Mucosa of descending colon (tissue), 3 donors: ENCODE data around the gene KIF23. TPM values are rescaled to one million over a fixed set of nuclear protein-coding genes. Genes with fewer than 3 reads are reported as not detected.

Experiments used
- ATAC-seq: fragments of 200-7000 bp; cut with Tn5 transposase; one replicate; pipeline ENCODE4 v1.9.1; 2020; ENCODE audit warnings: mild to moderate bottlenecking, moderate library complexity
- DNase-seq, 3 donors: peaks; one replicate each; pipeline ENCODE4 v3.0.0-alpha.2; 2020
- H3K36me3 ChIP-seq: fragments of 200-600 bp; one replicate; pipeline ENCODE4 v1.8.0; 2021; ENCODE audit warnings: low read depth, mild to moderate bottlenecking
- H3K4me1 ChIP-seq: fragments of 200-600 bp; one replicate; pipeline ENCODE4 v1.8.0; 2021; ENCODE audit warnings: low read depth, mild to moderate bottlenecking
- H3K4me3 ChIP-seq: fragments of 200-600 bp; one replicate; pipeline ENCODE4 v1.8.0; 2021; ENCODE audit warnings: mild to moderate bottlenecking
- H3K9me3 ChIP-seq: fragments of 200-600 bp; one replicate; pipeline ENCODE4 v1.8.0; 2021; ENCODE audit warnings: mild to moderate bottlenecking
- CTCF ChIP-seq: fragments of 200-600 bp; IDR thresholded peaks from one replicate; pipeline ENCODE4 v1.8.0; 2022; ENCODE audit warnings: antibody characterized with exemption, mild to moderate bottlenecking
- intact Hi-C, 2 donors: fragments of 100-400 bp; cut with DNase I in 1 of 2; cut with micrococcal nuclease in 1 of 2; formaldehyde crosslinking; loops; one replicate each; pipeline versions ENCODE4 v1.11.0 to v1.11.1; 2022; cut with DNase I, micrococcal nuclease
- total RNA-seq, 3 donors: library from RNA; stranded (reverse); fragmentation: NEBNext Ultra II Directional in 2 of 3; extraction: Animal tissue kit (Norgen Biotek cat#: 25700) in 2 of 3; gene quantifications; one replicate each; pipeline versions ENCODE4 v1.2.1 to v1.2.4, GENCODE V29; 2021 to 2023
- donor health status: DM: no; HTN: no; CAD: no; lungs with moderate emphysema.
- donor health status: DM: no; HTN: no; CAD: no.
- donor health status: DM: no; HTN: yes; CAD: no.

Gene KIF23
- total RNA-seq, 3 donors from 2014 or later, result 3.1 to 11.2 (median 4.4) TPM

GRCh38 chr15:69475769-69476358 is 61.7 kb downstream of the KIF23 start:
- peak; percentile 73 for TF ChIP-seq CTCF
- H3K4me3 ChIP-seq, result no peak overlapping the region
- intact Hi-C loops, result loop anchor here in 1 of 2 donors (10.0 kb wide), 1 partner anchor 1009 kb away; no protein-coding TSS in a partner anchor

DNA sequence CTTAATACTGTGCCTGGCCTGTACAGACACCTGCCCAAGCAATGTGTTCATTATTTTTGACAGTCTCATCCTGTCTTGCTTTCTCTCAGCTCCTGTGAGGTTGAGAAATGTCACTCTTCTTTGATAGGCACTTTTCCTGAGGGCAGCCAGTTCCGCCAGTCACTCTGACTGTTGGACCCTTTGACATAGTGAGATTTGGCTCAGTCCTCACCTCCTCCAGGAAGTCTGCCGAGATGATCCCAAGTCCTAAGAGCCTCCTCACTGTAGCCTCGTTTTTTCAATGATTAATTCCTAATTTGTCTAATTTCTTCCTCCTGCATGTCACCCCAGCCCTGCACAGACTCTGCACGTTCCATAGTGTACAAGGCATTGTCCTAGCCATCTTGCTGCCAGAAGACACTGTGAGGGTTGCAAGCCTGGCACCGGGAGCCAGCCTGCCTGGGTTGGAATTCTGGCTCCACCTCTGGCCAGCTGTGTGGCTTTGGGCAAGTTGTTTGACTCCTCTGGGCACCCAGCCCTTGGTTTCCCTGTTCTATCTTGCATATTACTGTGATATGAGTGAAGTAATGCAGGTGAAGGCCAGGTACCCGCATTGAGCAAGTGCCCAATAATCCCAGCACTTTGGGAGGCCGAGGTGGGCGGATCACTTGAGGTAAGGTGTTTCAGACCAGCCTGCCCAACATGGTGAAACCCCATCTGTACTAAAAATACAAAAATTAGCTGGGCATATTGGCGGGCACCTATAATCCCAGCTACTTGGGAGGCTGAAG is 62.7 kb downstream of the KIF23 start:
- Histone ChIP-seq H3K9me3 (no peaks in the 10 kb centered on the region), H3K4me3 (no peak overlapping the region), H3K36me3 (no peaks in the 10 kb centered on the region), H3K4me1 (no peaks in the 10 kb centered on the region)
- TF ChIP-seq CTCF, result no peak
- intact Hi-C loops, result loop anchor here in 1 of 2 donors (10.0 kb wide), 1 partner anchor 1008 kb away; no protein-coding TSS in a partner anchor
- no peak for ATAC-seq
- DNase-seq, result no peak

More at GRCh38 chr15:69475769-69476358, 61.7 kb downstream of the KIF23 start:
- H3K4me1 ChIP-seq, result no peaks in the 10 kb centered on the region
- H3K36me3 ChIP-seq, result no peaks in the 10 kb centered on the region
- no peaks in the 10 kb centered on the region for H3K9me3 ChIP-seq
- peak; percentile 96 for ATAC-seq
- DNase-seq, result peak; percentile 68 to 91 (median 88)

DNA sequence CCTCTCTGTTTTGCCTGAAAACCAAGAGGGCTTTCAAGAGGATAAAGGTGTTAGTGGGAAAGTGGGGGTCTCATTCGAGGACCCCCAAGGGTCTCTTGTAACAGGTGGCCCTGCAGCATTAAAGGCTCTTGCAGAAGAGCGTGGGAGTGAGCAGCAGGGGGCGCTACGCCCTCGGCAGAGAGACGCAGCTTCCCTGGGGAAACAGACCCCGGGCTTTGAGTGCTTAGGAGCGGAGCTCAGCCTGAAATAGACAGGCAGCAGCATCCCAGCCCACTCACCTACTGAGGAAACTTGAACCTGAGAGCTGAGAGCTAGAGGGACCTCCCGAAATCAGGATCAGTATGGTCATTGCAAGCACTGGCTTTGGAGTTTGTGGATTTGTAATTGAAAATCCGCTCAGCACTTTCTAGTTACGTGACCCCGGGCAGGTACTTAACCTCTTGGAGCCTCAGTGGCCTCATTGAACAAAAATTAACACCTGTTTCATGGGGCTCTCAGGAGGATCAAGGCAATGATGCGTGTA is 64.2 kb downstream of the KIF23 start:
- intact Hi-C loops, result loop anchor here in 1 of 2 donors (10.0 kb wide), 1 partner anchor 1006 kb away; no protein-coding TSS in a partner anchor
- DNase-seq, result peak in 1 of 3 donors; percentile 61
- no peaks in the 10 kb centered on the region for H3K36me3 ChIP-seq
- H3K4me1 ChIP-seq, result no peaks in the 10 kb centered on the region
- TF ChIP-seq CTCF, result peak; percentile 64
- ATAC-seq, result peak; percentile 51
- no peak overlapping the region for H3K4me3 ChIP-seq
- H3K9me3 ChIP-seq, result no peaks in the 10 kb centered on the region

DNA sequence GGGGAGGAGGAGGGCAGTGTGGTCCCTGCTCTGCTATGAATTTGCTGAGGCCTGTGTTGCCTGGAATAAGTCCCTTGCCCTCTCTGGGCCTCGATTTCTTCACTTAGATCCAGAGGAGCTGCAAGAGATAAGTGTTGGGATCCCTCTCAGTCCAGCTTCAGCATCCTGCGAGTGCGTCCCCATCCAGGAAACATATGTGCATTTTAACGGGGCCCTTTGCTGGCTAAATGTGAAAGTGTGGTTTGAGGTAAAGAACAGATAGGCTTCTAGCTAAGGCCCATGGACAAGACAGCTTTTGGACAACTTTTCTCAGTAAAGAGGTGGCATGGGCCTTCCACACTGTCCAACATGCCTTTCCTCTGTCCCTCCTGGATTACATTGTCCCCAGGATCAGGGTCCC is 64.9 kb downstream of the KIF23 start:
- Histone ChIP-seq H3K36me3 (no peaks in the 10 kb centered on the region), H3K4me3 (no peak overlapping the region), H3K4me1 (no peaks in the 10 kb centered on the region), H3K9me3 (no peaks in the 10 kb centered on the region)
- ATAC-seq, result no peak
- no peak for DNase-seq
- TF ChIP-seq CTCF, result no peak
- intact Hi-C loops, result loop anchor here in 1 of 2 donors (10.0 kb wide), 1 partner anchor 1006 kb away; no protein-coding TSS in a partner anchor

DNA sequence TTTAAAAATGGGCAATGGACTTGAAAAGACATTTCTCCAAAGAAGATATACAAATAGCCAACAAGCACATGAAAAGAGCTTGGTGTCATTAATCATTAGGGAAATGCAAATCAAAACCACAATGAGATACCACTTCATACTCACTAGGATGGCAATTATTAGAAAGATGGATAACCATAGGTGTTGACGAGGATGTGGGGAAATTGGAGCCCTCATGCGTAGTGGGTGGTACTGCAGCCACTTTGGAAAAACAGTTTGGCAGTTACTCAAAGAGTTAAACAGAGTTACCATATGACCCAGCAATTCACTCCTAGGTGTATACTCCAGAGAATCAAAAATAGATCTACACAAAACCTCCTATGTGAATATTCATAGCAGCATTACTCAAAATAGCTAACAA is 65.8 kb downstream of the KIF23 start:
- no peak for ATAC-seq
- no peak for TF ChIP-seq CTCF
- DNase-seq, result no peak
- H3K4me3 ChIP-seq, result no peak overlapping the region
- no peaks in the 10 kb centered on the region for H3K9me3 ChIP-seq
- H3K36me3 ChIP-seq, result no peaks in the 10 kb centered on the region
- H3K4me1 ChIP-seq, result no peaks in the 10 kb centered on the region
- intact Hi-C loops, result loop anchor here (10.0 kb wide), 1 partner anchor 1005 kb away; no protein-coding TSS in a partner anchor
